PC-3 (cell line): ENCODE measurements around the gene ADCY10. TPM values are rescaled to one million over a fixed set of nuclear protein-coding genes. Genes with fewer than 3 reads are reported as not detected.

ENCODE experiments used
- ATAC-seq: fragments of 200-7000 bp; cut with Tn5 transposase; 2 replicates; pipeline ENCODE4 v1.9.1; 2020; ENCODE audit warnings: mild to moderate bottlenecking, moderate library complexity
- BruUV-seq: library from RNA; stranded (reverse); fragments of 400-500 nt; replicated peaks from 2 replicates; lab custom pipeline; 2021; lab: Mats Ljungman, UMichigan
- CTCF ChIA-PET: fragments of 300-600 bp; sonication (Branson Sonifier 250); formaldehyde crosslinking; loops from one replicate; lab custom pipeline; 2022; ENCODE audit warnings: antibody characterized with exemption; lab: Charles Lee
- POLR2A ChIA-PET: fragments of 300-600 bp; sonication (Branson Sonifier 250); formaldehyde crosslinking; loops from one replicate; lab custom pipeline; 2022; ENCODE audit warnings: antibody characterized with exemption; ENCODE audit not compliant: unreplicated experiment; lab: Charles Lee
- DNase-seq: peaks from one replicate; pipeline ENCODE4 v3.0.0-alpha.2; 2015
- H2AFZ ChIP-seq: fragments of 300-600 bp; sonication (generic); 2 replicates; pipeline ENCODE4 v1.6.0; 2016; ENCODE audit warnings: antibody characterized with exemption, low read length
- H3F3A ChIP-seq: fragments of 300-600 bp; sonication (generic); one replicate; pipeline ENCODE4 v1.6.0; 2017; ENCODE audit warnings: antibody characterized with exemption, low read length, control low read depth, mild to moderate bottlenecking; ENCODE audit not compliant: unreplicated experiment
- H3K27ac ChIP-seq: fragments of 300-600 bp; sonication (generic); 2 replicates; pipeline ENCODE4 v1.5.1; 2016; ENCODE audit warnings: mild to moderate bottlenecking, low read length
- H3K27me3 ChIP-seq: fragments of 300-600 bp; sonication (generic); 2 replicates; pipeline ENCODE4 v1.6.1; 2016; ENCODE audit warnings: low read length, mixed read lengths
- H3K36me3 ChIP-seq: fragments of 300-600 bp; sonication (generic); 2 replicates; pipeline ENCODE4 v1.6.1; 2016; ENCODE audit warnings: low read depth, mixed run types, low read length, mixed read lengths
- H3K4me1 ChIP-seq: fragments of 300-600 bp; sonication (generic); 2 replicates; pipeline ENCODE4 v1.5.1; 2016; ENCODE audit warnings: low read length; ENCODE audit not compliant: insufficient read depth
- H3K4me2 ChIP-seq: fragments of 300-600 bp; sonication (generic); 2 replicates; pipeline ENCODE4 v1.6.0; 2016; ENCODE audit warnings: low read length
- H3K4me3 ChIP-seq: fragments of 300-600 bp; sonication (generic); 2 replicates; pipeline ENCODE4 v1.5.1; 2016; ENCODE audit warnings: mild to moderate bottlenecking, low read length, mixed read lengths
- H3K79me2 ChIP-seq: fragments of 300-600 bp; sonication (generic); 2 replicates; pipeline ENCODE4 v1.6.1; 2017; ENCODE audit warnings: low read length, mixed read lengths
- H3K9ac ChIP-seq: fragments of 300-600 bp; sonication (generic); 2 replicates; pipeline ENCODE4 v1.6.0; 2016; ENCODE audit warnings: mild to moderate bottlenecking, low read length
- H3K9me2 ChIP-seq: fragments of 300-600 bp; sonication (generic); replicated peaks from 2 replicates; pipeline ENCODE4 v1.6.1; 2016; ENCODE audit warnings: mixed run types, low read length, mixed read lengths
- H3K9me3 ChIP-seq: fragments of 300-600 bp; sonication (generic); 2 replicates; pipeline ENCODE4 v1.6.1; 2016; ENCODE audit warnings: low read length, mixed read lengths
- H4K20me1 ChIP-seq: fragments of 300-600 bp; sonication (generic); 2 replicates; pipeline ENCODE4 v1.6.1; 2016; ENCODE audit warnings: low read length, mixed read lengths
- EZH2 ChIP-seq: fragments of 300-600 bp; sonication (generic); IDR thresholded peaks from one replicate; pipeline ENCODE4 v1.6.1; 2017; ENCODE audit warnings: antibody characterized with exemption, mild to moderate bottlenecking, low read length; ENCODE audit not compliant: unreplicated experiment
- EZH2phosphoT487 ChIP-seq: fragments of 300-600 bp; sonication (generic); IDR thresholded peaks from 2 replicates; pipeline ENCODE4 v1.6.1; 2018; ENCODE audit warnings: mild to moderate bottlenecking, antibody characterized with exemption, low read length, borderline replicate concordance
- intact Hi-C: fragments of 100-400 bp; cut with micrococcal nuclease; formaldehyde crosslinking; loops from 2 replicates; pipeline ENCODE4 v1.9.0; 2023
- total RNA-seq: library from RNA; depleted of rRNA; stranded (reverse); fragments of >200 nt; gene quantifications from 2 replicates; pipeline ENCODE4 v1.2.3, GENCODE V29; 2014
- TF ChIP-seq, protein P1 (sequence below): fragments of 300-600 bp; sonication (generic); conservative IDR thresholded peaks from 2 replicates; pipeline ENCODE4 v1.5.1; 2017; ENCODE audit warnings: antibody characterized with exemption, low read depth, mild to moderate bottlenecking, low read length

The ADCY10 gene
- total RNA-seq, 1 experiment from 2014 or later: not detected

DNA sequence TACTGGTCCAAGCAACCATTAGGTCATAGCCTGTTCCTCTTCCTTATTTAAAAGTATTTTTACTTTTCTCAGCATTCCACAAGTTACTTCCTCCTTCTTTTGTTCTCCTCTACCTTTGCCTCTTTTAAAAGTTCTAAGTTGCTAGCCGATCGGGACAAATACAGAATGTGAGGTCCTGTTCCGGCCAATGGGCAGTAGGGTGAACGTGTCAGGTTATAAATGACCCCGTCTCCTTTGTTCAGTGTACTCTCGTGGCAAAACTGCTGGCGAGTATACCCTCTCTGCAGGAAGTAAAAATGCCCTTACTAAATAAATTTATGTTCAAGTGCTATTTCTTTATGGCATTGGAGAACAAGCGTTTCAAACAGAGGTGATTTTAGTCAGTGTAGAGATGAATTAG lies 2.5 kb downstream of the ADCY10 start:
- Histone ChIP-seq H3K36me3 (no peaks in the 10 kb centered on the region), H3K27ac (no peak overlapping the region), H3K4me3 (no peak overlapping the region), H3F3A (no peaks in the 10 kb centered on the region), H3K4me2 (no peak overlapping the region), H3K4me1 (no peaks in the 10 kb centered on the region), H3K27me3 (no peaks in the 10 kb centered on the region), H2AFZ (no peak overlapping the region), H3K79me2 (no peaks in the 10 kb centered on the region), H3K9me2 (no peaks in the 10 kb centered on the region), H3K9ac (no peak overlapping the region), H4K20me1 (no peaks in the 10 kb centered on the region), H3K9me3 (peaks cover 7% of the 10 kb centered on the region; the same call in 1 of the 2 replicates)
- ATAC-seq: no peak
- no peak for TF ChIP-seq EZH2
- TF ChIP-seq, protein P1, sequence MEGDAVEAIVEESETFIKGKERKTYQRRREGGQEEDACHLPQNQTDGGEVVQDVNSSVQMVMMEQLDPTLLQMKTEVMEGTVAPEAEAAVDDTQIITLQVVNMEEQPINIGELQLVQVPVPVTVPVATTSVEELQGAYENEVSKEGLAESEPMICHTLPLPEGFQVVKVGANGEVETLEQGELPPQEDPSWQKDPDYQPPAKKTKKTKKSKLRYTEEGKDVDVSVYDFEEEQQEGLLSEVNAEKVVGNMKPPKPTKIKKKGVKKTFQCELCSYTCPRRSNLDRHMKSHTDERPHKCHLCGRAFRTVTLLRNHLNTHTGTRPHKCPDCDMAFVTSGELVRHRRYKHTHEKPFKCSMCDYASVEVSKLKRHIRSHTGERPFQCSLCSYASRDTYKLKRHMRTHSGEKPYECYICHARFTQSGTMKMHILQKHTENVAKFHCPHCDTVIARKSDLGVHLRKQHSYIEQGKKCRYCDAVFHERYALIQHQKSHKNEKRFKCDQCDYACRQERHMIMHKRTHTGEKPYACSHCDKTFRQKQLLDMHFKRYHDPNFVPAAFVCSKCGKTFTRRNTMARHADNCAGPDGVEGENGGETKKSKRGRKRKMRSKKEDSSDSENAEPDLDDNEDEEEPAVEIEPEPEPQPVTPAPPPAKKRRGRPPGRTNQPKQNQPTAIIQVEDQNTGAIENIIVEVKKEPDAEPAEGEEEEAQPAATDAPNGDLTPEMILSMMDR: no peak
- no peak for TF ChIP-seq EZH2phosphoT487
- ChIA-PET CTCF (no interaction called here), POLR2A (interaction anchor here (0.8 kb wide), 1 partner anchor 323 kb away, joined by 3 read pairs; no protein-coding TSS in a partner anchor)
- intact Hi-C loops: no loop called here
- no peak for DNase-seq
- BruUV-seq: no TSS peak

DNA sequence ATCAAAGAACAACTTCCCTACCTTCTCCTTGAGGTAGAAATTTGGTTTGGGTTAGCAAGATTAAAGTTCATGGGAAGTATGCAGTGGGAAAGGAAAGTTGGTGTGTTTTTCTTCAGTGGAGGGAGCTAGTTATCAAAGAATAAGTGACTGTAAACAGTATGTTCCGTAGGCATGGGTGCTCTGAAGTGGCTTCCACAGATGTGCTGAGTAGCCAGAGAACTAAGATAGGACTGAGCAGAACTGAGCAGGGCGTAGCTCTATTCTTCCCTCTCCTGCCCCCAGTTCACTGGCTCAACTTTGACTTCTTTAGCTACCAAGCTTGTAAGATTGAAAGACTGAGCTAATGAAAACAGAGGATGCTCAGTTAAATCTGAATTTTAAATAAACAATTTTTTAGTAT lies 3.4 kb downstream of the ADCY10 start:
- ChIA-PET POLR2A (no interaction called here), CTCF (no interaction called here)
- H3K4me3 ChIP-seq: no peak overlapping the region
- BruUV-seq: no TSS peak
- H3K27ac ChIP-seq: no peak overlapping the region
- H4K20me1 ChIP-seq: no peaks in the 10 kb centered on the region
- no peak for ATAC-seq
- H3K9ac ChIP-seq: no peak overlapping the region
- peaks cover 7% of the 10 kb centered on the region; the same call in 1 of the 2 replicates for H3K9me3 ChIP-seq
- H3K4me2 ChIP-seq: no peak overlapping the region
- H3K36me3 ChIP-seq: no peaks in the 10 kb centered on the region
- no peaks in the 10 kb centered on the region for H3K79me2 ChIP-seq
- no peak for DNase-seq
- H3K4me1 ChIP-seq: no peaks in the 10 kb centered on the region
- H3K27me3 ChIP-seq: no peaks in the 10 kb centered on the region
- no peak for TF ChIP-seq EZH2
- no peak for TF ChIP-seq EZH2phosphoT487
- TF ChIP-seq, protein P1: no peak
- H3F3A ChIP-seq: no peaks in the 10 kb centered on the region
- intact Hi-C loops: no loop called here
- H3K9me2 ChIP-seq: no peaks in the 10 kb centered on the region
- H2AFZ ChIP-seq: no peak overlapping the region

DNA sequence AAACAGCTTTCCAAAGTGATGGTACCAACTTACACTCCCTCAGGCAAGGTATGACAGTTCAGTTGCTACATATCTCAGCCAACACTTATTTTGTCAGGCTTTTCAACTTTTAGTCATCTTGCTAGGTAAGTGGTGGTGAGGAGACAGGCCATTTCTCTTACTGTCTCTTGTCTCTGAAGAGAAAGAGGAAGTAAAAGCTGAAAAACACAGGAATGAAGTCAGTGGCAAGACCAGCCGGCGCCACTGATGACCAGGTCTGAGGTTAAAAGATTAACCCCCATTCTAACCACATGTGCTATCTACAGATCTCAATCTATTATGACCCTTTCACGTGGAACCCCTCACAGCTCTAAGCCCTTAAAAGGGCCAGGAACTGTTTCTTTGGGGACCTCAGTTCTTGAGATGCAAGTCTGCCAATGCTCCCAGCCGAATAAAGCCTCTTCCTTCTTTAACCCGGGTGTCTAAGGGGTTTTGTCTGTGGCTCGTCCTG lies 4.2 kb downstream of the ADCY10 start:
- no peaks in the 10 kb centered on the region for H3F3A ChIP-seq
- H3K79me2 ChIP-seq: no peaks in the 10 kb centered on the region
- POLR2A ChIA-PET: no interaction called here
- no peaks in the 10 kb centered on the region for H3K27me3 ChIP-seq
- no peak for DNase-seq
- no peak for ATAC-seq
- intact Hi-C loops: no loop called here
- H2AFZ ChIP-seq: no peak overlapping the region
- H3K4me2 ChIP-seq: no peak overlapping the region
- H3K9me3 ChIP-seq: peaks cover 7% of the 10 kb centered on the region; the same call in 1 of the 2 replicates
- H3K4me3 ChIP-seq: no peak overlapping the region
- CTCF ChIA-PET: no interaction called here
- BruUV-seq: no TSS peak
- H3K9me2 ChIP-seq: no peaks in the 10 kb centered on the region
- H4K20me1 ChIP-seq: no peaks in the 10 kb centered on the region
- H3K9ac ChIP-seq: no peak overlapping the region
- peaks cover 3% of the 10 kb centered on the region; the same call in 1 of the 2 replicates for H3K4me1 ChIP-seq
- no peaks in the 10 kb centered on the region for H3K36me3 ChIP-seq
- TF ChIP-seq, protein P1: no peak
- TF ChIP-seq EZH2 (no peak), EZH2phosphoT487 (no peak)
- no peak overlapping the region for H3K27ac ChIP-seq
